Stimulated activated CD8-positive, alpha-beta memory T cell treated with anti-CD3 and anti-CD28 coated beads, Interleukin-12 subunit alpha, Interleukin-12 subunit beta, amount 100 ng/mL, for 24 hours (primary cell): ENCODE data around the gene FAM78B.

Source experiments
- DNase-seq: peaks from one replicate; pipeline ENCODE4 v3.0.0-alpha.2; 2020; ENCODE audit errors: extremely low read depth

Gene FAM78B

DNA sequence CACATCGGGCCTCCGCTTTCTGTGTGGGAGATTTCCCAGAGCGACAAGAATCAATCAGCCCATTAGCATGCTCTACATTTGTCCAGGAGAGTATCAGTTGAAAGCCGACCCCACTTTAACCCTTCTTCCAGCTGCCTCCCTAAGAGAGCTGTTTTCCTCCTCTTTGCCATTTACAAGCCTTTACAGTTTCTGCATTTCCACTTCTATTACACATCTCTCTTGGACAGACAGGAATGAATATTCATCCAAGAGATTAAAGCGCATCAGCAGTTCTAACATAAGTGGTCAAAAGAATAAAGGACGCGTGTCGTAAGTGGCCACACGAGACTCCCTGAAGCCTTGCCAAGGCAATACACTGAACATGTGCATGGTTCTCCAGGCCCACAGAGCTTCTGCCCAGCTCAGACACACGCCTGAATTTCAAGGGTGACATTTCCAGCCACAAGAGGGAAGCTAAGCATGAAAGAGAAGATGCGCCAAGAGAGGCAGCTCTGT lies 47.3 kb downstream of the FAM78B start:
- no peak for DNase-seq

DNA sequence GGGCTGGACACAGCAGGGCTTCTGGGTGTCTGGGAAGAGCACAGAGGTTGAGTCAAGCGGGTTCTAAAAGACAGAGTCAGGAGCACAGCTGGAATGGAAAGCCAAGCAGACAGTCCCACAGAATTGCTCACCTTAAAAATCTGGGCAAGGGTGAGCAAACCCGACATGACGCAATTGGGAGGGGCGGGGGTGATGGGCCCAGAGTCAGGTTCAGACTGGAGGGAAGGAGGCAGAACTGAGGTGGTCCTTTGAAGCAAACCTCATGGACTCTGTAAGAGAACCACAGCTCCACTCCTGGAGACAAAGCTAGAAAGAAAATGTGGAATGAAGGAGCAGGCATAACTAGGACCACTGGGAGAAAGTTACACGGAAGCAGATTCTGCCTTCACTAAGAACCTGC lies 49.0 kb downstream of the FAM78B start:
- DNase-seq, result no peak

DNA sequence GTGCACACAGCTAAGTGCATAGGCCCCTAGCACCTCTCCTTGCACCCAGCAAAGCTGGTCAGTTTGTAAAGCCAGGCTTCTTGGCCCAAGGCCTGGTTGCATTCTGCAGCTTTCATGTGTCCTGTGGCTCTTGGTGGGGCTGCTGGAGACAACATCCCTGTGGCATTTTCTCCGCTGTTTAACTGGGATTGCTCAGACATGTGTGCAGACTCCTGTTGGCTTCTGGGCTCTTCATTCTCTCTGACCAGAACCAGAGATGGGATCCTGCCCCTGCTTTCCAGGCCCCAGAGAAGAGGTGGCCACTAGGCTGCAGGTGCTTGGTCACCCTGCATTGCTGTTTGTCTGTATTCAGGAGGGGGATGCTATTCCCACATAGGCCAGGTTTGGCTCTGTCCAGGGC lies 50.8 kb downstream of the FAM78B start:
- DNase-seq, result no peak

DNA sequence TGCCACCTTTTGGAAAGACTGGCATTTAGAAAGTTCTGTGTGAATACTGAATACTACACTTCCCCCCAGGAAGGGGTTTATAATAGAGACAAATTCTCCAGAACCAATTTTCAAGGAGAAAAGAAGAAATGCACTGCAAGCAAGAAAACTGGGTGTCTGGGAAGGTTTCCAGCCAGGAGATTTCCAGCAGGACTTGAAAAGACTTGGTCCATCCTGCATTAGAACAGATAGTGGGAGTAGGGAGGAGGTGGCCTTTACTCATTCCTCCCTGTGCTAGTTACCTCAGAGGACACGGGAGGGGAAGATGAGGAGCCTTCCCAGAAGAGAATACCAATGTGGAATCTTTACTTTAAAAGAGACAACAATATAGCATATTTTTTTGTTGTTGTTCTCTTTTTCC lies 52.4 kb downstream of the FAM78B start:
- DNase-seq, result no peak

DNA sequence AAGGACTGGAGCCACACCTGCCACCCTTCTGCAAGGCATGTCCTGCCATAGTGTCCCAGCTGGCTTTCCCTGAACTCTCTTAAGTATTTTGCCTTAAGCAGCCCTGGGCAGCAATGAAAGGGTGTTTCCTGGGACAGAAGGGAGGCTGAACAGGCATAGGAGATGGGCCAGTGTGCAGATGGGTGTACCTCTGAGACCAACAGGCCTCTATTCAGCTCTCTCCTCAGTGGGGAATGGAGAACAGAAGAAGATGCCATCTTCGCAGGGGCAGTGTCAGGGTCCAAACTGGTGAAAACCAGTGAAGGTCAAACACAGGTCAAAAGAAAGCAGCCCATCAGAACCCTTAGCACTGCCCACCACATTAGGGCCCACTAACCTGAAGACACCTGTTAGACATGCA lies 53.2 kb downstream of the FAM78B start:
- no peak for DNase-seq

DNA sequence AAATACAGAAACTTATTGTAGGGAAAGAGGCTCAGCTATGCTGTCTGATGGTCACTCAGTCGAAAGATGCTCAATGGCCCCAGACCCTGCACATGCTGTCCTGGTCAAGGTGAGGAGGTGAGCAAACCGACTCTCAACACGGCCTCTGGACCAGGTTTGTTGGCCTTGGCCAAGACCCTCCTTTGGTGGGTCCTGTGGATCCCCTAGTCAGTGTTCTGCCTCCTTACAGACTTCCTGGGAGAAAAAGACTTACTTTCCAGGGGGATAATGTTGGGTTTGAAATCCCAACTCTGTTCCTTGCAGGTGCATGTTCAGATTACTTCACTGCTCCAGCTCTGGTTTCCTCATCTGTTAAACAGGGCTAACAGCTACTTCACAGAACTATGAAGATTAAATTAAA lies 53.8 kb downstream of the FAM78B start:
- DNase-seq, result no peak

DNA sequence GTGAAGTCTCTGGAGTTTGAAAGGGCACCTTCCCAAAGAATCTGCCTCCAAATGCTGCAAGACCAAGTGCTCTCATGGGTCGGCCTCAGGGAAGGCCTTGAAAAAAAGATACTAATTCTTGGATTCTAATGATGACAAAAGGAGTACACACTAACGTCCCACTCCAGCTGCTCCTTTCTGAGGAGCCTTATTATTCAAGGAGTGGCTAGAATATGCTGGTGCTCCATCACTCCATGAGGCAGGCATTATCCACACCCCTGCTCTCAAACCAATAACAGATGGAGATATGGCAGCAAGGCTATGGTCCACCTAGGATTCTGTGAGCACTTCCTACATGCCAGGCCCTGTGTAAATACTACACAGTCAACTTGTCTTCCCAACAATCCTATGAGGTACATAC lies 54.4 kb downstream of the FAM78B start:
- no peak for DNase-seq

DNA sequence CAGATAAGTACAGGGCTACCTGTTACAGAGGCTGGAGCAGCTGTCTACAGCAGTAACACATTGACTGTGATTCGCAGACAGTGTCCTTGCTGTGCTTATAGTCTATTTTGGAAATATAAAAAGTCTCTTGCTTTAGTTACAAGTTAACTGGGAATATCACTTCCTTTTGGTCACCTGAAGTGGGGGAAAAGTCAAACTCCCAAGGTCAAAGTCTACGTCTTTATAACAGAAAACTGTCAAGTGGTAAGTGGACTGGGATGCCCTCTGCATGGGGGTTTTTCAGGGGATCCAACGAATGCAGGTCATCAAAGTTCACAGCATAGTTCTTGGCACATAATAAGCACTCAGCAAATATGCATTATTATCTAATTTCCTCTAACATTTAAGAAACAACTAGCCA lies 55.4 kb downstream of the FAM78B start:
- no peak for DNase-seq

DNA sequence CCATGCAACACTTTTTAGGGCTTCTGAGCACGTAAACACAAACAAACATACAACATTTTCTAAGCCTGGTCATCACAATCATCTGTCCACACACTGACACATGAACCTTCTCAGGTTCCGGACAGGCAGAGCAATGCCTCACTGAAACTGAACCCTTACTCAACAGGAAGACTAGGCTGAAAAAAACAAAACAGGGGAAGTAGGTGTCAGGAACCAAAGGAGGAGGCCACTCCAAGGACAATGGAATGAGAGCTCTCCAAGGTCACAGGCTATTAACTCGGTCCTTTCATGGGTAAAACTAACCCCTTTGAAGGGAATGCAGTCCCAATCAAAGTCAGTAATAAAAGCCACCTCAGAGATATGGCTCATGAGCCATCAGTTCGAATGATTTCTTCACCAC lies 76.6 kb downstream of the FAM78B start:
- DNase-seq, result no peak

DNA sequence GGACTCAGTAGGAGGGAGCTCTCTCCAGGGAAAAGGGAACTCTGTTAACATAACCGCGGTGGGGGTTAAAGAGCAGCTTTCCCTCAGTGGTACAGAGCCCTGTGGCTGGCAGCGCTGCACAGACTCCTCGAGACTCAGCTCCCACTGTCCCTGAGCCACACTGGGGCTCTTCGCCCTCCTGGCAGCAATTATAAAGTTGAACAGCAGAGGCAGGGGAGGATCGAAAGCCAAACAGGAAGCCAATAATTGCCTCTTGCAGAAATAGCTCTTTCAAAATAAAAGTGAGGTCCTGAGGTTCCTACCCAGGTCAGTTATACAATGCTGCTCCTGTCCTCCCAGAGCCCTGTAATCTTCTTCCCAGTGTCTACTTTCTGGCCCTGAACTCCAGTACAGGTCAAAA lies 77.0 kb downstream of the FAM78B start:
- DNase-seq, result no peak

DNA sequence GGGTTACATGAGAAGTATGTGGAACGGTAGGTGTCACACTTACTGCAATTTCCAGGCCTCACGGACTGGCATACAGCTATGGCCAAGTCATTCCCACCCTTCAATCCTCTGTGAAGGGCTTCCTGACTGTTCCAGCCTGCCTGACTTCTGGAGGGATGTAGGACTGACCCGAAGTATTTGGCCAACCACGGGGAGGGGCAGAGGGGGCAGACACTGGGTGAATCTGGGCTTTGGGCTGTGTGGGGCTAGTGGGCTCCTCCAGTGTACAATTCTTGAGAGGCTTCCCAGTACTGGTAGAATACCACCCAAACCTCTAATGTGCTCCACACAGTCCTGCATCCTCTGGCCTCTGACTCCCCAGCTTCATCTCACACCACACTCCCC lies 78.2 kb downstream of the FAM78B start:
- DNase-seq, result no peak

DNA sequence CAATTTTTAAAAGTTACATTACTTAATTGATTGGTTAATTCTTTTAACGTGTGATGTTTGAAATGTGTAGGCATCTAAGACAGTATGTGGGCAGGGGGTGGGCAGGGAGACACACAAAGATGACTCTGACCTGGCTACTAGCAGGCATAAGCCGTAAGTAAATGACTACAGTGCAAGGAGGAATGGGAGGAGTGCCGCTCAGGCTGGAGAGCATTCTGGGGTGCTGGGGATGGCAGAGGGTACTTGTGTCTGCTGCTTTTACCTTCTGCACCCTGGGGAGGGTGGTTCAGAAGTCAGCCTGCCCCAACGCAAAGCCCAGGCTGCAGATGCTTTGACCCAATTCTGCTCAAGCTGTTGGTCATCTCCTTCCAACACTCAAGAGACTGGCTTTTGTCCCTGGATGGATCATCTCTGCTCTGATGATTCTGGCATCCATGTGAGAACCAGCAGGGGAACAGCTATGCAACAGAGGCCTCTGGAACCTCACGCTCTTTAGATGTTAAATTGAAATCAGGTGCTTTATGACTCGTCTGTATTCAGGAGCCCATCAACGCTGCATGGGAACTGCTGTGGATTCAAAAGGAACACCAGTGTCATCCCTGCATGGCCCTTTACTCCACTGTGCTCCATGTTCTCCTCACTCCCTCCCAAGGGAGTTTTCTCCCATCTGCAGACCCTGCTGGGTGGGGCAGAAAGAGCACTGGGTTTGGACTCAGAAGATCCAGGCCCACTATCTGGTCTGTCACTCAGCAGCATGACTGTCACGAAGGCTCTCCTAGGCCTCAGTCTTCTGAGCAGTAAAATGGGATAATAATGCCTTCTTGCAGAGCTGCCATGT lies 78.8 kb downstream of the FAM78B start:
- no peak for DNase-seq

DNA sequence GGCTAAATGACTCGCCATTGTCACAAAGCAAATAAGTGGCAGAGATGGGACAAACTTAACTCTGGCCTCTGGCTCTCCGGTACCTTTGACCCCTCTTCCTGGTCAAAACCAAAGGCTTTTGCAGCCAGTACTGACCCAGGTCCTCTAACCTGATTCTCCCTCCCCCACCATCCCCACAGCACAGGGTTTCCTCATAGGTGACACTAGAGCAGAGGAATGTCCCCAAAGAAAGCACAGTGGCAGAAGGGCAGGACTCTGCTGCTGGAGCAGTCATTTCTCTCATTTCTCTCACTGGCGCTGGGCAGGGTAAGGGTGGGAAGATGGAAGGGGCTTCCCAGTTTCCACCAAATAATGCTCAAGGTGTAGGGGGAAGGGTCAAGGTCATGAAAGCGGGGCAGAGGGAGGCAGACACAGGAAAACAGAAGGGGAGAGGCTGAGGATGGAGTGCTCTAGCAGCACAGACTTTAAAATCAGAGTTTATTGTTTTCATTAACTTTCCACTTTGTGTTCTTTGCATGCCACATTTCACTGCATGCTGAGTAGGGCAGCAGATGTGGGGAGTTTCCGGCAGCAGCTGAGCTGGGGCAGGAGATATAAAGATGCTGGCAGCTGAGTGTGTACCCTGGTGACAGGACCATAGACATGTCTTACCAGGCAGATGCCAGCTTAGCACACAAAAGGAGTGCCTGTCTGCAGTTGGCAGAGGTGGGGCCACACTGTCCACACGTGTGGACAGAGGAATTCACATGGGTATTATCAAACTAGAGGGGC lies 80.5 kb downstream of the FAM78B start:
- no peak for DNase-seq

DNA sequence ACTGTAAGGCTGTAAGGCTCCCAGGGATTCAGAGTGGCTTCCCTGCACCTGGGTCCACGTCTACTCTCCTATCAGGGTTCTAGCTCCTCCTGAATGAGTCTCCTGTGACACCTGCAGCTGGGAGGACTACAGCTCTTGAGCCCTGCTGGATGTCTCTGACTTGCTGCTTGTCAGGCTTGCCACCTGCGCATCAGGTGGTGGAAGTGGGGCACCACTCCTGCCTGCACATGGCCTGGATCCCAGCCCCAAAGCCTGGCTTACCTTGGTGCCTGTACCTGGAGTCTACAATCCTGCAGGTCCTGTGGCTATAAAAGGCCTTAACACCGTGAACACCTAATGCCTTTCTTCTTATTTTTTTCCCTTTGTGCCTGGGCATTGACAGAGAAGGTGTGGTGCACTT lies 82.2 kb downstream of the FAM78B start:
- no peak for DNase-seq

DNA sequence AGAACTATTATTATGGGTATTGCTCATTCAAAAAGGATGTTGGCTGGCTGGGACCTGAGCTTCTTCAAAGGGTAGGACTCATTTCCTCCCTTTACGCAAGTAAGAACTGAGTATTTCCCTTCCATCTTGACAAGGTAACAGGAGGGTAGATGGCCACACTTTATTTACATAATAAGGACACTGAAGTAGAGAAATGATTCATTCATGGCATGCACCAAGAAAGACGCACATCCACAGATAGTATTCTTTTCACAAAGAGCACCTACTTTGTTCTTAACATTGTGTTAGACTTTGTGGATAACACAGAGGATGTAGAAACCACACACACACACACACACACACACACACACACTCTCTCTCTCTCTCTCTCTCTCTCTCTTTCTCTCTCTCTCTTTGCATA lies 82.9 kb downstream of the FAM78B start:
- DNase-seq, result no peak

DNA sequence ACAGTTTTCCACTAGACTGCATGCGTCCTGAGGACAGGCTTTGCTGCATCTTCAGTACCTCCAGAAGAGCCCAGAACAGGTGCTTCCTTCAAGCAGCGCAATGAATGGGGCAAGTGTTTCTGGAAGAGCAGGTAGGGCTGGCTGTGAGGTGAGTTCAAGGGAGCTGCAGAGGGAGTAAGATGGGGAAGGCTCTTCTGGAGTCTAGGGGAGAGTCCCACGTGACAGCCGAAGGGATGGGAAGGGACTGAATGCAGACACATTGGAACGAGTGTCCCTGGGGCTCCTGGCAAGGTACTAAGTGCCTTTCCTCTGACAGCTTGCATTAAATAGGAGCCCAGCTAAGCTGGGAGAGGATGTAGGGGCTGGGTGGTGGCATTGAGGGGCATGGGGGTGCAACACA lies 84.2 kb downstream of the FAM78B start:
- no peak for DNase-seq

DNA sequence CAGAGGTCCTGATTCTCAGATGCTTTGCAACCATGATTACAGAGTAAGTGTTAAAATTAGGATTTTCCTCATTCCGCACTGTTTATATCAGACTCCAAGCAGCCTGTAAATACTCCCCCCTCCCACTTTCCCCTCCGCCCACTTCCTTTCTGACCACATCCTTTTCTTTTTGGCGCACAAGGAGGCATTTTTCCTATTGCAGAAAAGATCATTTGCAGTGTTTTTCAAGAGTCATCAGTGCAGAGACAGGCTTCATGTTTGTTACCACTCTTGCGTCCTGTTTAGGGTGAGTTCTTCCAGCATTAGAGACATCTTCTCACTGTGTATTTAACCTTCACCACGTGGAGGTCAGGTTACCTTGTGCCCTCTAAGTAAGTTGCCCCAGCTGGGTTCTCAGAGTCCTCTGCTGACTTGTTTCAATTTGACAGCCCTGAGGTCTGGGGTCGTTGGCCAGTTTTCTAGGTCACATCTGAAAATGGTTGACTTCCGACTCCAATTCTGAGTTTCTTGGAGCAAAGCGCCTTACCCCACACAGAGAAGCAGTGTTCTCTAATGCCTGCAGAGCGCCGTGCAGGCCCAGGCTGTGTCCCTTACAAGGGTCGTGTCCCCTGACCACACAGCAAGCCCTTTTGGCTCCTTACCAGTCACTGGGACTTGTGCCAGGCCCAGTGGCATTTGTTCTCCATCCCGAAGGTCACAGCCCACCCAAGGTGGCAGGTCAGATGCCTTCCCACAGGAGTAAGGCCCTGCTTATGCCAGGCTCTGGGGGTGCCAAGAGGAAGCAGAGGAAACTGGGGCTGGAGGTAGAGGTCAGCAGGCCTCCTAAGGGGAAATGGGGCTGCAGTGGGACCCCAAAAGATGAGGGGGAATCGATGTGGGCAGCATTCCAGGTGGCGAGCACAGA lies 85.6 kb downstream of the FAM78B start:
- no peak for DNase-seq

DNA sequence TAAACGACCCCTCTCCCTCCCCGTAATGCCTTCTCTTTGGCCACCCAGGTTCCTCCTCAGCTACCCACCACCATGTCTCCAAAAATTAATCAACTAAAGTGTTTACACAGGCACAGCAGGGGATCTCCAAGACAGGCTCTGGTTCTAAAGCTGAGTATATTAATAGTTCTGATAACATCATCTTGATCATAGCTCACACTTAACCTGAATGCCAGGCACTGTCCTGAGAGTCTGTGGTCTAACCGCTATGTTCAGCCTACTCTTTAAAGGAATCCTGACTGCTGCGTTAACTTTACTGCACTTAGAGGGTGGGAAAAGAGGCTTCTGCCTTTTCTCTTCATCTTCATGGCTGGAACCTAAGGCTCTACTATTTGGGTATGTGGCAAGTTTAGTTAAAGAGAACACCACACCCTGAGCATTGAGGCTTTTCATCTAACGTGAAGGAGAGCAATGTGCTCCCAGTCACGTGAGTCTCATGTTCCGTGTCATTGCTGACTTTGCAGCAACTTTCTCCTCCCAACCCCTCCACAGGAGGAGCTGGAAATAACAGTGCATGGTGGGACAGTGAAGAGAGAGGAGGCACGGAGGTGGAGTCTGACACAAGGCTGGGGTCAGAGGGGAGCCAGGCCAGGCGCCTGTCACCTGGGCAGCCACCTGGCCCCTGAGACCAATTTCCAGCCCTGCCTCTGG lies 86.4 kb downstream of the FAM78B start:
- DNase-seq, result no peak

DNA sequence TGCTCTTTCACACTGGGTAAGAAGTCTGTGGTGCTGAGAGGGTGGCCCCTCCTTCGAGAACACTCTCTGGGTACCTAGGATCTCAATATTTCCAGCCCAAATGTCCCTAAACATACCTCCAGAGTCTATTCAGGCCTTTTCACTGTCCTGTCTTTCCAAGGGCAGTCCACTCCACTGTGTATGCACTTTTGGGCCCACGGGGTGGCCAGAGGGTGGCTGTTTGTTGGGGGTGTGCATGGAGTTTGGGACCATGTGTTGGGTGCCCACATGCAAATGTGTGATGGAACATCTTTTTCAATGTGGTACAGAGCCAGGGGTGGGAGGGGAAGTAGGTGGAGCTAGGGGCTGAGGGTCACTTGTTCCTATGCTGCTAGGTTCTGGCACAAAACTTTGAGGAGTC lies 87.5 kb downstream of the FAM78B start:
- no peak for DNase-seq

DNA sequence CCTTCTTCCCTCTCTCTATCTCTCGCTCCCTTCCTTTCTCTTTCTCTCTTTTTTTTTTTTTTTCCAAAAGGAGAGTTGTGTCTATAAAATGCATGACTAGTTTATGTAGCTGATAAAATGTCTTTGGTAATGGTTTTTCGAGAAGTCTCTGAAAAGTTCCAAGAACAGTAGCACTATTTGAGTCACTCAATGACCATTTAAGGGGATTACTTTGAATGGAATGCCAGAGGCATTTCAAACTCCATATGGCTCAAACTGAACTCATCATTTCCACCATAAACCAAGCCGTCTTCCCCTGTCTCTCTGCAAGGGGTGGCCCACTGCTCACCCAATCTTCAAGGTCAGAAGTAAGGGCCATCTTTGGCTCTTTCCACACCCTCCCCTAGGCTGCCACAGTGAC lies 93.3 kb downstream of the FAM78B start:
- DNase-seq, result no peak

DNA sequence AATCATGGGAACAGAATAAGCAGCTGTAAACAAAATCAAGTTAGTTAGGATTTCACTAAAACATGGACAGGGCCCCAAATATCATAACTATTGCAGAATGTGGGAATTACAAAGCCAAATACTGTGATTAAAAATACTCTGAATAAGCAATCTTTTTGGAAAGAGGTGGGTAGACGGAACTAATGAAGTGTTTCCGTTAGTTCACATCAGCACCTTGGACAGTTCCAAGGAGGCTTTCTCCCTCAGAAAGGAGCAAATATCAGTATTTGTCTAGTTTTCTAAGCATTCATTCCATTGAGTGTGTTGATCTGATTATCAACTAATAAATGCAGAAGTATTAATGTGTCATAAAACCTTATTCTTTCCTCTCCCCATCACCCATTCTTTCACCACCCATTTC lies 97.4 kb downstream of the FAM78B start:
- no peak for DNase-seq

DNA sequence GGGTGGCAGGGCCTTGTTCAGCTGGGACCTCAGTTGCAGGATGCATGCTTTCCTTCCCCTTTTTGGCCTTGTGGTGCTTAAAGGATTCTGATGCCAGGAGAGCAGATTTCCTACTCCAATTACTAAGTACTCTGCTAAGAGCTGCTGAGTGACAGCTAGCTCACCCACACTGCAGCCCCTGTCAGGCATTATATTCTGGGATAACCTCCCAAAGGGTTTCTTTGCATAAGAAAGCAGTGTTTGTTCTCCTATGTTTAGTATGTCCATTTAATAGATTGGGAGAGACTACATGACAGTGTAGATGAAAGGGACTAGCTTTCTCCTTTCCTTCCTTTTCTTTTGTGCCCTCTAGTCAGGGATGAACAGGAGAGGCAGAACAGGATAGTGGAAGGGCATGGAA lies 100.7 kb downstream of the FAM78B start:
- DNase-seq, result no peak
